Measurements from ENCODE around the gene REC8. TPM values are rescaled to one million over a fixed set of nuclear protein-coding genes. Genes with fewer than 3 reads are reported as not detected.
A peak's percentile ranks its signal among the peaks of the same experiment; 100 is the strongest.

REC8 gene
- total RNA-seq, 1 experiment from 2014 or later: 6.1 TPM

GRCh38 chr14:24224618-24225071 is 52.8 kb downstream of the REC8 start:
- H3K4me1 Mint-ChIP-seq (ENCODE audit: insufficient read depth, unreplicated experiment): peaks cover 20% of the 10 kb centered on the region
- H3K4me3 Mint-ChIP-seq (ENCODE audit: unreplicated experiment): peak overlapping the region; percentile 43
- TF ChIP-seq CTCF (IDR thresholded peaks at IDR 0.05; ENCODE audit: unreplicated experiment): no peak
- intact Hi-C loops (cut with micrococcal nuclease): no loop called here
- H3K9me3 Mint-ChIP-seq (ENCODE audit: unreplicated experiment): no peaks in the 10 kb centered on the region
- DNase-seq (ENCODE audit: unreplicated experiment): peak; percentile 54
- peaks cover 44% of the 10 kb centered on the region for H3K36me3 Mint-ChIP-seq (ENCODE audit: insufficient read depth, unreplicated experiment)
- BruUV-seq (replicated peaks): no TSS peak
- CTCF ChIA-PET: interaction anchor here (0.6 to 2.3 kb wide), 3 partner anchors 8 to 219 kb away, joined by 3 to 7 read pairs (median 4); partner anchors contain the start of gene CIDEB
- no peaks in the 10 kb centered on the region for H3K27me3 Mint-ChIP-seq (ENCODE audit: insufficient read depth, unreplicated experiment)
- POLR2A ChIA-PET: interaction anchor here (0.8 to 2.9 kb wide), 8 partner anchors 9 to 75 kb away, joined by 3 to 18 read pairs (median 4); partner anchors contain the start of genes CHMP4A, MDP1, NOP9 and TINF2
- peak overlapping the region; percentile 73 for H3K27ac Mint-ChIP-seq (ENCODE audit: low read depth, unreplicated experiment)

GRCh38 chr14:24226473-24226872 is 54.6 kb downstream of the REC8 start:
- BruUV-seq (replicated peaks): no TSS peak
- DNase-seq (ENCODE audit: unreplicated experiment): no peak
- POLR2A ChIA-PET: interaction anchor here (1.3 kb wide), 1 partner anchor 13 kb away, joined by 3 read pairs; the partner anchor contains the start of gene CHMP4A
- Mint-ChIP-seq H3K4me3 (ENCODE audit: unreplicated experiment) (no peak overlapping the region), H3K36me3 (ENCODE audit: insufficient read depth, unreplicated experiment) (peaks cover 51% of the 10 kb centered on the region), H3K27me3 (ENCODE audit: insufficient read depth, unreplicated experiment) (no peaks in the 10 kb centered on the region), H3K27ac (ENCODE audit: low read depth, unreplicated experiment) (no peak overlapping the region), H3K9me3 (ENCODE audit: unreplicated experiment) (no peaks in the 10 kb centered on the region), H3K4me1 (ENCODE audit: insufficient read depth, unreplicated experiment) (peaks cover 20% of the 10 kb centered on the region)
- intact Hi-C loops (cut with micrococcal nuclease): no loop called here
- CTCF ChIA-PET: interaction anchor here (1.3 to 2.3 kb wide), 3 partner anchors 17 to 106 kb away, joined by 3 to 7 read pairs (median 4); partner anchors contain the start of gene CIDEB
- no peak for TF ChIP-seq CTCF (IDR thresholded peaks at IDR 0.05; ENCODE audit: unreplicated experiment)

GRCh38 chr14:24228902-24229301 is 57.0 kb downstream of the REC8 start:
- TF ChIP-seq CTCF (IDR thresholded peaks at IDR 0.05; ENCODE audit: unreplicated experiment): no peak
- Mint-ChIP-seq H3K27ac (ENCODE audit: low read depth, unreplicated experiment) (no peak overlapping the region), H3K4me1 (ENCODE audit: insufficient read depth, unreplicated experiment) (peaks cover 26% of the 10 kb centered on the region), H3K4me3 (ENCODE audit: unreplicated experiment) (no peak overlapping the region), H3K27me3 (ENCODE audit: insufficient read depth, unreplicated experiment) (no peaks in the 10 kb centered on the region), H3K9me3 (ENCODE audit: unreplicated experiment) (no peaks in the 10 kb centered on the region), H3K36me3 (ENCODE audit: insufficient read depth, unreplicated experiment) (peaks cover 50% of the 10 kb centered on the region)
- no peak for DNase-seq (ENCODE audit: unreplicated experiment)
- ChIA-PET POLR2A (interaction anchor here (0.6 to 1.6 kb wide), 5 partner anchors 9 to 71 kb away, joined by 3 to 5 read pairs (median 3); partner anchors contain the start of genes DHRS1, MDP1 and NOP9), CTCF (interaction anchor here (0.8 to 1.9 kb wide), 2 partner anchors 69 to 79 kb away, joined by 3 to 9 read pairs; partner anchors contain the start of gene CIDEB)
- no TSS peak for BruUV-seq (replicated peaks)
- intact Hi-C loops (cut with micrococcal nuclease): no loop called here

Small RNA genes lying within 50 kb of the gene (microRNA-seq; reads per million reads assigned to microRNA genes)
- gene MIR7703: not detected

Other genes with a start within 250 kb of the REC8 start
- 28.4 and 32.5 TPM in 2 replicates for gene DHRS4, start 218.3 kb upstream of the REC8 start, total RNA-seq (2022)
- gene DHRS4L2, start 183.2 kb upstream of the REC8 start, total RNA-seq (2022): 18.1 and 20.8 TPM in 2 replicates
- 0.20 TPM in 1 of 2 replicates, not detected in the other for gene CARMIL3, start 120.1 kb upstream of the REC8 start, total RNA-seq (2022)
- not detected in 2 replicates for gene CPNE6, start 100.5 kb upstream of the REC8 start, total RNA-seq (2022)
- 64.7 and 112 TPM in 2 replicates for gene PCK2, start 77.8 kb upstream of the REC8 start, total RNA-seq (2022)
- gene DCAF11, start 57.3 kb upstream of the REC8 start, total RNA-seq (2022): 38.6 and 48.8 TPM in 2 replicates
- gene NRL, start 57.1 kb upstream of the REC8 start, total RNA-seq (2022): 1.3 and 2.1 TPM in 2 replicates
- gene FITM1, start 41.4 kb upstream of the REC8 start, total RNA-seq (2022): 0.47 TPM in 1 of 2 replicates, not detected in the other
- gene PSME1, start 35.9 kb upstream of the REC8 start, total RNA-seq (2022): 126 and 135 TPM in 2 replicates
- 49.2 and 49.9 TPM in 2 replicates for gene EMC9, start 30.5 kb upstream of the REC8 start, total RNA-seq (2022)
- gene PSME2, start 25.5 kb upstream of the REC8 start, total RNA-seq (2022): 134 and 135 TPM in 2 replicates
- gene RNF31, start 24.6 kb upstream of the REC8 start, total RNA-seq (2022): 62.2 and 67.4 TPM in 2 replicates
- gene IRF9, start 10.8 kb upstream of the REC8 start, total RNA-seq (2022): 13.6 and 23.8 TPM in 2 replicates
- 57.2 and 100 TPM in 2 replicates for gene IPO4, start 16.7 kb downstream of the REC8 start, total RNA-seq (2022)
- gene TM9SF1, start 23.4 kb downstream of the REC8 start, total RNA-seq (2022): 67.8 and 103 TPM in 2 replicates
- gene TSSK4, start 33.6 kb downstream of the REC8 start, total RNA-seq (2022): 0.68 and 1.2 TPM in 2 replicates
- 88.6 and 99.0 TPM in 2 replicates for gene CHMP4A, start 41.4 kb downstream of the REC8 start, total RNA-seq (2022)
- 11.0 and 20.2 TPM in 2 replicates for gene MDP1, start 44.0 kb downstream of the REC8 start, total RNA-seq (2022)
- 233 and 243 TPM in 2 replicates for gene NEDD8, start 60.3 kb downstream of the REC8 start, total RNA-seq (2022)
- 77.3 and 79.9 TPM in 2 replicates for gene GMPR2, start 60.8 kb downstream of the REC8 start, total RNA-seq (2022)
- 47.3 and 47.6 TPM in 2 replicates for gene TINF2, start 70.5 kb downstream of the REC8 start, total RNA-seq (2022)
- gene TGM1, start 91.1 kb downstream of the REC8 start, total RNA-seq (2022): 16.9 and 26.2 TPM in 2 replicates
- gene RABGGTA, start 99.5 kb downstream of the REC8 start, total RNA-seq (2022): 51.7 and 75.0 TPM in 2 replicates
- gene DHRS1, start 127.7 kb downstream of the REC8 start, total RNA-seq (2022): 29.2 and 29.7 TPM in 2 replicates
- gene NOP9, start 127.8 kb downstream of the REC8 start, total RNA-seq (2022): 29.8 and 31.9 TPM in 2 replicates
- gene CIDEB, start 135.9 kb downstream of the REC8 start, total RNA-seq (2022): 0.52 and 1.3 TPM in 2 replicates
- 21.7 and 23.8 TPM in 2 replicates for gene LTB4R2, start 138.1 kb downstream of the REC8 start, total RNA-seq (2022)
- 15.8 and 19.9 TPM in 2 replicates for gene LTB4R, start 139.4 kb downstream of the REC8 start, total RNA-seq (2022)
- not detected in 2 replicates for gene ADCY4, start 163.0 kb downstream of the REC8 start, total RNA-seq (2022)
- gene RIPK3, start 167.9 kb downstream of the REC8 start, total RNA-seq (2022): not detected in 2 replicates
- gene NFATC4, start 196.1 kb downstream of the REC8 start, total RNA-seq (2022): 0.23 and 1.7 TPM in 2 replicates
- not detected in 2 replicates for gene NYNRIN, start 226.9 kb downstream of the REC8 start, total RNA-seq (2022)